Globus pallidus (tissue), 1 donor: ENCODE measurements around the gene DLGAP4.

Source experiments
- DNase-seq: peaks from one replicate; pipeline ENCODE4 v3.0.0-alpha.2; 2015; ENCODE audit warnings: low spot score

Gene DLGAP4

DNA sequence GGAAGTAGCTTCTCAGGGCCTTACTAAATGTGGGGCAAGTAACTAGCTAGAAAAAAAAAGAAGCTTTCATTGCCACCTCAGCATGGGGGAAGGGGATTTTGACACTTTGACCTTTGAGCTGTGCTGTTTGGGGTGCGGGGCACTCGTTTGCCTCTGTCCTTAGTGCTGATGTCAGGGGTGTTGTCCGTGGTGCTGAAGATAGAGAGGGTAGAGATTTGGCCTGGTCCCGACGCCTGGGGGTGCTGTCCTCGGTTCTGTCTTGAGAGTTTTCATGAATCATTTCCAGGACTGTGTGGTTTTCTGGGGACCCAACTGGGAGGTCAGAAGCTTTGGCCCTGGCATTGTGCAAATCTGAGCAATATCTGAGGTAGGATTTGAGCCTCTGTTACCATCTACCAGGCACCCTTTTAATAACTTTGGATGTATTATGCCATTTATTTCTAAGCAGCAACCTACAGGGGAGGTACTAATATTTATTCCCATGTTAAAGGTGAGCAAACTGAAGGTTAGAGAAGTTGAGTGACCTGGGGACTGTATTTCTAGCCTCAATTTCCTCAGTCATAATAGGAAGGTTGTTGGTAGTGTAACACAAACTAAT, 78.0 kb downstream of the DLGAP4 start:
- DNase-seq, result no peak

DNA sequence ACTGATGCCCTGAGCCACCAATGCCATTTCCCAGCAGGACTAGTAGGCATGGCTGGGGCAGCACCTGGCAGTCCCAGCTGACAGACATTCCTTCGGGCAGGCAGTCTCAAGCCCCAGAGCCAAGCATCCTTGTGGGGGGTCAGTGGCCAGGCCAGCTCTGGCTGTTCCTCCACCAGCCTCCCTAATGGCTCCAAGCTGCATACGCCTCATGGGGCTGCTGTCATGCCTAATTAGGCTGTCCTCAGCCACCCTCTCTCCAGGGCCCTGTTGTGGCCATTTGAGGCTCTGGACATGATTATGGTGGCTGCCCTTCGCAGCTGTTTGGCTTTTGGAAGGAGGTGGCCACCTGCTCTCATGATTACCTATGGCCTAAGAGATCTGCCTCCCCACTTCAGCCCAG, 79.4 kb downstream of the DLGAP4 start:
- DNase-seq, result no peak

DNA sequence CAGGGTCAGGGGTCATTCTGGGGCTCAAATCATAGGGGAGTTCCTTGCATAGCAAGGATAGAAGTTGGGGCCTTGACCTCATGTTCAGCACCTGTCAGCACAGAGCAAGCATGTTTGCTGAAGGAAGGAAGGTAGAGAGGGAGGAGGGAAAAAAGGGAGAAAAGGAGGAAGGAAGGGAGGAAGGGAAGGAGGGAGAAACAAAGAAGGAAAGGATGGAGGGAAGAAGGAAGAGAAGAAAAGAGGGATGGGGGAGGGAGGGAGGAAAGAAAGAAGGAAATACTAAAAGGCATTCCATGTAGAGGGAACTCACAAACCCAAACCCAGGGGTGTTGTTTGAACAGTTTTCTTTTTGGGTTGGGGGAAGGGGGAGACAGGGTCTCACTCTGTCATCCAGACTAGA, 80.1 kb downstream of the DLGAP4 start:
- DNase-seq, result no peak

DNA sequence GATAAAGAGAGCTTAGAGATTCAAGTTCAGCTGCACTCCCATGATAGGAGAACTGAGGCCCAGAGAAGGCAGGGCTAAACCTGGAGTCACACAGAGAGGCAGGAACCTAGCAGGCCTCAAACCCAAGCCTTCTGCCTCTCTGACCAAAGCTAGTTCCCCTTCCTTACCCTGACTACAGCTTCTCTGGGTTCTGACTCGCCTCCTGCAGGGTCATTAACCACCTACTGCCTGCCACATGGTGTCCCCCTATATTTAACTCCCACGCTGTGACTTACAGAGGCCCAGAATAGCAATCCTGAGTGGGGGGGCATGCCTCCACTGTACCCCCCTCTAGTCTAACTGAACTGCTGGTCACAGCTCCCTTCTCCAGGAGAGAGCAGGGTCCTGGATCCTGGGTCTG, 84.1 kb downstream of the DLGAP4 start:
- no peak for DNase-seq

DNA sequence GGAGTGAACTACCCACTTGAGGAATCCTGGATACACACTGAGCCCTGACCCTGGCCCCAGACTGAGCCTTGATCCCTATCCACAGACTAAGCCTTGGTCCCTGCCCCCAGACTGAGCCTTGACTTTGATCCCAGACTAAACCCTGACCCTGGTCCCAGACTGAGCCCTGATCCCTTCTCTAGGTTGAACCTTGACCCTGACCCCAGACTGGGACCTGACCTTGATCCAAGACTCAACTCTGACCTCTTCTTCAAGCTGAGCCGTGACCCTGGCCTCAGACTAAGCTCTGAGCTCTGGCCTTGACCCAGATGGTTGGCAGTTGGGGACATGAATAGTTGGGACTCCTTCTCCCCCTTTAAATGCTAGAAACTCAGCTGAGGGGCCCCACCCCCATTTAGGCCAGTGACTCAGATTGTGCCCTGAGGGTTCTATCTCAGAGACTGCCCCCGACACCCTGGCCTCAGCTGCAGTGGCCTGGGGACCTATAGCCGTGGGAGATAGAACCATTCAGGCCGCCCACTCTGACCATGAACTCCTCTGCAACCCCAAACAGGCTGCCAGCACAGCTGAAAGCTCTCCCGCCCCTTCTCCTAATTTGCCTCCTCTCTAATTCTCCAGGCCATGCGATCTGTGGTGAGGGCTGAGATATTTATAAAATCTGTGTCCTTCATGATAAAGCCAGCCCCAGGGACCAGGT, 84.7 kb downstream of the DLGAP4 start:
- no peak for DNase-seq

DNA sequence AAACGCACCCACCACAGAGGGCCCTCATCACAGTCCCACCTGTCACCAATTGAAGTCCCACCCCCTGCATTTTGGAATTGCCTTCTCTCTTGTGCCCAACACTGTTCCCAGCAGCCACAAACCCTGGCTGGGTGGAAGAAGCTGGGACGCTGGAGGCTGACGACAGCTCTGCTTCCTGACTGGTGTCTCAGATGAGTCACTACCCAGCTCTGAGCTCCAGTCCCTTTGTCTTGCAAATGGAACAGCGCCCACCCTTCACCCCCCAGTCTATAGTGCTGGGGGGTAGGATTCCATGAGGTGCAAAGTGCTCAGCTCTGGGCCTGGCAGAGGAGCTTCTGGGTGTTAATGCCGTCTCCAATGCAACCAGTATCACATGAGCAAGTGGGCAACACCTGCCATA, 85.3 kb downstream of the DLGAP4 start:
- DNase-seq, result no peak

DNA sequence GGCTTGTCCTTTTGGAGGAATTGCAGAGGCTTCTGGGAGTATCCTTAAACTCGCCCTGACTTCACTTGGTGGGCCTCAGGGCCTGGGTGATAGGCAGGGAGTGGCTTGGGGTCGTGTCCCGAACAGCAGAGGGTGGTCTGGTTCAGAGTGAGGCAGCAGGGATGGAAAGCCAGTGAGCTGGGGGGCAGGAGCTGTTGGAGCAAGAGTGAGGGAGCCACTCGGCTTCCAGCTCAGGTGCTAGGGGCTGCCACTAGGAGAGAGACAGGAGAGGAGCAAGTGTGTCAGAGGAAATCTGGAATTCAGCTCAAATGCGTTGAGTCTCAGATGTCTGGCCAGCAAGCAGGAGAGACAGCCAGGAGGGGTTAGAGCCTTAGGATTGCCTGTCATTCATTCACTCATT, 85.8 kb downstream of the DLGAP4 start:
- no peak for DNase-seq

DNA sequence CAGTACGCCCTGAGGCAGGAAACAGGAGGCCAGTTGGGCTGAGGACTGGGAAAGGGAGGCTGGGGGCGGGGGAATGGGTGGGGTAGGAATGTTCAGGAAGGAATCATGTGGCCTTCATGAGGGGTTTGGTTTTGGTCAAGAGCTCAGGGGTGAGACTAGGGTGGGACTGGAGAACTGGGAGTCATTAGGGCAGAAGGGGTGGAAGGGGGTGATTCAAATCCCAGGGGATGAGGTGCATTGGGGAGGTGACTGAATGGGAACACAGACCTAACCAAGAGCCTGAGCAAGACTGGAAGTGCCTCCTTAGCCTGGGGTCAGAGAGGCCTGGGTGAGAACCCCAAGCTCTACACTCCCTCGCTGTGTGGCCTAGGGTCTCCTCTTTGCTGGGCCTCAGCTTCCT, 86.8 kb downstream of the DLGAP4 start:
- no peak for DNase-seq

DNA sequence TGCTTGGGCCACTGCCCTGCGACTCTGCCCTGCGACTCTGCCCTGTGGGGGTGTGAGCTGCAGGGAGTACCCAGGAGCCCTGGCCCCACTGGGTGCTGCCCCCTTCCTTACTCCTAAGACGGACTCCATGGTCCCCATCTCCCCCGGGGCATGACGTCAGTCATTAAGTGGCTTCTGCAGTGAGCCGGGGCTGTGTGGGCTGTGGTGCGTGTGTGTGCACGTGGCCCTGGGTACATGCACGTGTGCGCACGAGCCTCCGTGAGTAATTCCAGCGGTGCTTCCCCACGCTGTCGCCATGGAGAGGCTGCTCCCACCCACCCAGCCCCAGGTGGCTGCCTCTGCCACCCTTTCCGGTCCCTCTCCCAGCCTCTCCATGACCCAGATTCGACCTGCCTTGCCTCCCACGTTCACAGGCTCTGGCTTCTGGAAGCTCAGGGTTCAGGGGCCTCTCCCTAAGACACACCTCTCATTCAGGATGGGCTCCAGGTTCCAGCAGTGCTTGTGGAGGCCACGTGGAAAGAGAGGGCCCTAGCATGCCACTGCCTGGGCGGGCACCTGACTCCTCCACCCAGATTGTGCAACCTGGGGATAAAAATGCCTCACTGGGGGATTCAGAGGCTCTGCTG, 88.3 kb downstream of the DLGAP4 start:
- no peak for DNase-seq

DNA sequence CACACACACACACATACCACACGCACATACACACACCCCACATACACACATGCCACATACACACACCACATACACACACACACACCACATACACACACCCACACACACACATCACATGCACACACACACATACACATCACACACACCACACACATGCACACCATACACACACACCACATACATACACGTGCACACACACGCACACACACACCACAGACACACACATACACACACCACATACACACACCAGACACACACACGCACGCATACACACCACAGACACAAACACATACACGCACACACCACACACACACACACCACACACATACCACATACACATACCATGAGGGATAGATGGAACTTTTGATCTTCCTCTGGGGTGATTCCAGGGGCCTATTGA, 90.2 kb downstream of the DLGAP4 start:
- DNase-seq, result no peak

DNA sequence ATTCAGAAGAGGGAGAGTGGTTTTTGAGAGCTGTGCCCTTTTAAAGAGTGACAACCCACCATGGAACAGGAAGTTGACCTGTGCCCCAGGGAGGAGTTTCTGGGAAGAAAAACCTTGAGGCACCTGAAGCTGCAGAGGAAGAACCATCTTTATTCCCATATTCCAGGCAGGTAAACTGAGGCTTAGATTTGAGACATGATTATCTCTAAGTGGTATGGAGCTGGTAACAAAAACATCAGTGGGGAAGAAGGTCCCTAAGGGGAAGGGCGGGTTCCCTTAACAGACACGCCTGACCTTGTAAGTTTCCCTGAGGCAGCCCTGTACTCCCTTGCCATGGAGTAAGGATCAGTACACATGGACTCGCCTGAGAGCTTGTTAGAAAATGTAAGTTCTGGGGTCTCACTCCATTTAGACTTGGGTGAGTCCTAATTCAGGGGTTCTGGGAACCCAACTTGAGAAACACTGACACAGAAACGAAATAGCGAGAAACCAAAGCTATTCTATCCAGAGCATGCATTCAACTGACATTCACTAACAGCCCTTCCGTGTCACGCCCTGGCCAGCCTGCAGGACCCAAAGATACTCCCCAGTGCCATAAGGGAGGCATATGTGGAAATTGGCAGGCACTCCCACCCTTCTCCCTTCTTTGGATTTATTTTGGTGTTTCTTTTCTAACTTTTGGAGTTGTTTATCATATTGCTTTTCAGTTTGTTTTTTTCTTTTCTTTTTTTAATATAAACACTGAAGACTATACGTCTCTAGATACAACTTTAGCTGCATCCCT, 90.9 kb downstream of the DLGAP4 start:
- no peak for DNase-seq

DNA sequence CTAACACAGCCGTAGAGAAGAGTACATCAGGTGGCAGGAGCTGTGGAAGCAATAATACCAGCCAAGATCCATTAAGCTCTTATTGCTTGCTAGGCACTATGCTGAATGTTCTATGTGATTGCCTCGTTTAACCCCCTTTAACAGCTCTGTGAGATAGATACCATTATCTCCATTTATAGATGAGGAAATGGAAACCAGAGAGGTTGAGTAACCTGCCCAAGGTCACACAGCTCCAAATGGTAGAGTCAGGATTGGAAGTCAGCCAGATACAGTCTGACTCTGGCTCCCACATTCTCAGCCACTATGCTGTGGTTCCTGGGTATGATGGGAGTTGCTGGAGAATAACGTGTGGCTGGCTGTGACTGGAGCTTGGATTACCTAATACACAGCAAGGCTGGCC, 92.4 kb downstream of the DLGAP4 start:
- DNase-seq, result no peak

DNA sequence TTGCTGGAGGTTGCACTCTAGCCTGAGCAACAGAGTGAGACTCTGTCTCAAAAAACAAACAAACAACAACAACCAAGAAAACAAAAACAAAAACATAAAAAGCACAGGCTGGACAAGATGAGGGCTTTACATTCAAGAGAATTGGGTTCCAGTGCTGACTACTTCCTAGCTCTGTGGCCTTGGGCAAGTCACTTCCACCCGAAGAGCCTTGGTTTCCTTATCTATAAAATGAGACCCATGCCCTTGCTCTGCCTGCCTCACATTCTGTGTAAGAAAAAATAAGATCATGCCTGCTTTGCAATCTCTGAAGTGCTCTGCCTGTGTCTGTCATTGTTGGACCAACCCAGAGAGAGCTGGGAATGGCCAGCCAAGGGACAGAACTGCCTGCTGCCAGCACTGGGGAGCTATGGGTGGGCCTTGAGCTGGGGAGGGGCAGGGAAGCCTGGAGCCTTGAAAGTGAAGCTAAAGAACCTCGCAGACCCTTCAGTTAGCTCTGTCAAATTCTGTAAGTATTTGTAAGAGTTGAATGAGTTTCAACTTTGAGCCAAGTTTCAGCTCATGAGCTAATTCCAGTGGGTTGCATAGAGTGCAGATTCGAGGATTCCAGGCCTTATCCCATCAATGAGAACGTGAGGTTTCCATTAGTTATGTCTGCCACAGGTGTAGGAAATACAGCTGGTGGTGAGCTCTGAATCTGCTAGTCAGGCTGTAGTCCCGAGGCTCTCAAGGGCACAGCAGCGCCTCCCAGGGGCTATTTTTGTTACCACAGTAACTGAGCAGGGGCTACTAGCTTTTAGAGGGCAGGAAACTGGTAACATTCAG, 93.2 kb downstream of the DLGAP4 start:
- peak; percentile 64 for DNase-seq

DNA sequence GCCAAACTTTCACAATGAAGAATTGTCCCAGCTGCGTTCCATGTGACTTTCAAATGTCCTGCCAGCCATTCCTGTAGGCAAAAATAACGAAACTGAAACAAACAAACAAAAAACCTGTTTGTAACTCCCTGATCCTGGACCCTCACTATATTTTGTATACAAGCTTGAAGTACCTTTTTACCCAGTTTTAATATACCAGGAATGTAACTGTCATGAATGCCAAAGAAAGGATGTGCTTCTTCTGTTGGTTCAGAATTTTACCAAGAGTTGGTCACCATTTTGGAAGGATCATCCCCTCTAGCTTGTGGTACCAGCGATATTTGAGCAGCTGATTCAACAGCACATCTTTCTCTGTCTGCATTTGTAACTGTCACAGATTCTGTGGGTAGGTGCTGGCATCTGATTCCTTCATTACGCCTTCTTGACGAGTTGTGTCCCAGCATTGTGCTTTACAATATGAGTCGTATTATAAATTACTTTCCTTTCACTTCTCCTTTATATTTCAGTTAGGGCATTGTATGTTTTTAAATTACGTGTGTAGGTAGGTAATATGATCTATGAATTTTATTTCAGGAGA, 93.9 kb downstream of the DLGAP4 start:
- no peak for DNase-seq

DNA sequence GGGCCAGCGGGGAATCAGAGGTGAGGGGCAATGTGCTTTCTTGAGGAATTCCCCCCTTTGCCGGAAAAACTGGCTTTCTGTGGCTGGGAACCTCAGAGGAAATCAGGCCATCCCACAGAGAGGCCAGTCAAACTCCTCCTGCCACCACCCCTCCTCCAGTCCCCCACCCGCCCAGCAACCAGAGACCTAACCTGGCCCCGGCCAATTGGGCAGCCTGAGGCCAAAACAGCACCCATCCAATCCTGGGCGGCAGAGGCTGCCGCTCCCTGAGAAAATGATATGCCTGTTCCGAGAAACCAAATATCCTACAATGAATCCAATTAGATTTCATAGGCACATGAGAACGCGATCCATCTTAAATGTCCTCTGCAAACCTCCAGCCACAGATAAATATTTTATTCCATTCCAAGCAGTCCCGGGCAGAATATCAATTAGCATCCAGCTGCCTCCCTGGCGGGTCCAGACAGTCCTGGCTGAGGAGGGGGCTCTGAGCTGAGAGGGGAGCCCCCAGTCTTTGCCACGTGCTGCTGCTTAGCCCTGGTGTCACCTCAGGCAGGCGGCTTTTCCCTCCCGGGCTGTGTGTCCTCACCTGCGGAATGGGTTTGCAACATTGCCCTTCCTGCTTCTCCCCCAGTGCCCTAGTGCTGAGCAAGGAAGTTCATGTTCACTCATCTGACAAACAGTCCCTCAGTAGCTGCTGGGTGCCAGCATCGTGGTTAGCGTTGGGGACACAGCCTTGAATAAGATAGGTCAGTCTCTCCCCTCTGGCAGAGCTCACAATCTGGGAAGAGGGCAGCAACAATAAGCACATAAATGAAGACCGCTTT, 95.0 kb downstream of the DLGAP4 start:
- DNase-seq, result peak; percentile 10

DNA sequence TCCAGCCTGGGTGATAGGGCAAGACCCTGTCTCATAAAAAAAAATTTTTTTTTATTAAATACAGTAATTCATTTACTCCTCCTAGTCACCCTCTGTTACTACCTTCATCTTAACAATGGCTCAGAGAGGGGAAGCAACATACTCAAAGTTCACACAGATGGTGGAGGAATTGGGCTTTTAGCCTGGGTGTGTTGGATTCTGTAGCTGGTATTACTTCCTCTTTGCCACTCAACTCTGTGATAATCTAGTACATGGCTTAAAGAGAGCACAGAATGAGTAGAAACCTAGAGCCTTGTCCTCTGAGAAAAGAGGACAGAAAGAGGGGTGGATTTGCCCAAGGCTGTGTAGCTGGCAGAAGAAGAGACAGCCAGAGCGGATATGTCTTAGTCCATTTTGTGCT, 96.6 kb downstream of the DLGAP4 start:
- no peak for DNase-seq

DNA sequence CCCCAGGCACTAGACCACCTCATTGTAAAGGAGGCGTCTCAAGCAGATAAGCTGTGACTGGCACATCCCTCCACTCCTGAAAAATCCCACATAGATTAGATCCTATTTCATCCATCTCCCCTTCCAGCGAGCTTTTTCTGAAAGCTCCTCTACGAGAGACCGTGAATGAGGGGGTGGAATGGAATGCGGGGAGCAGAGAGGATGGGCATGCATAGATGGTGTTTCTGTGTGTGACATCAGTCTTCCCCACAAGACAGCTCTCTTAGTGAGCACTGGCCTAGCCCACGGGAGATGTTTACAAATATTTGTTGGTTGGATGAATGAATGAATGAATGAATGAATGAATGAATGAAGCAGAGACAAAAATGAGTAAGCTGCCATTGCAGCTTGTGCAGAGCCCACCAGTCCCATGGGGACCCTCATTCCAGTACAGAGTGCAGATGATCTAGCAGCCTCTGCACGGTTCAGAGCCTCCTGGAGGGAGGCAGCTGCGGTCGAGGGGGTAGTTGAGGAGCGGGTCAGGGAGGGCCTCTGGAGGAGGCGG, 98.4 kb downstream of the DLGAP4 start:
- no peak for DNase-seq

DNA sequence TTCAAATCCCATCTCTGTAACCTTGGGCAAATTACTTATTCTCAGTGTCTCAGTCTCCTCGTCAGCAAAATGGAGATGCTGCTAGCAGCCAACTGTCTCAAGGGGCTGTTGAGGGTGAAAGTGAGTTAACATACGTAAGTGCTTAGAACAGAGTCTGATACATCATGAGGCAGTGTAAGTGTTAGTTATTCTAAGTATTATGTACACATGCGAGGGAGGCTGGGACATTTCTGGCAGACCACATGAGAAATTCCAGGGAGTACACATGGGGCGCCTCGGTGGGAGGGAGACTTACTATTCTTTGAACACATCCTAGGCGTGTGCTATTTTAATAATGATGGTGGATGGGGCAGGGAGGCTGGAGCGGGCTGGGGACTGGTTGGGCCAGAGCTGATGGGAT, 99.1 kb downstream of the DLGAP4 start:
- DNase-seq, result no peak

DNA sequence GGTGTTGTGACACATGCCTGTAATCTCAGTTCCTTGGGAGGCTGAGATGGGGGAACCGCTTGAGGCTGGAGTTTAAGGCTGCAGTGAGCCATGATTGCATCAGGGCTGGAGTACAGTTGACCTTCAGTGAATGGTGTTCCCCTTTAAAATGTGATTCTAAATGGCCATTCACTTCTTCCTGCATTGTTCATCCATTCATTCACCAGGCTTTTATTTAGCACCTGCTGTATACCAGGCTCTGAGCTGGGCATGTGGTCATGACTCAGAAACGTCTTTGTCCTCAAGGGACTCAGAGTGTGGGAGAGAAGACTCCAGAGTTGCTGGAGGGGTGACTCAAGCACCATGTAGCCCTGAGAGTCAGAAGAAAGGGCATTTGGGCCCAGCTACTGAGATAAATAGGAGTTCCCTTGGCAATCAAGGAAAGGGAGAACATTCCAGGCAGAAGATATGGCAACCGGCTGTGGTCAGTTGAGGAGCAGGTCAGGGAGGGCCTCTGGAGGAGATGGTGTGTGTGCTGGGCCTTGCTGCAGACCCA, 101.1 kb downstream of the DLGAP4 start:
- DNase-seq, result no peak

DNA sequence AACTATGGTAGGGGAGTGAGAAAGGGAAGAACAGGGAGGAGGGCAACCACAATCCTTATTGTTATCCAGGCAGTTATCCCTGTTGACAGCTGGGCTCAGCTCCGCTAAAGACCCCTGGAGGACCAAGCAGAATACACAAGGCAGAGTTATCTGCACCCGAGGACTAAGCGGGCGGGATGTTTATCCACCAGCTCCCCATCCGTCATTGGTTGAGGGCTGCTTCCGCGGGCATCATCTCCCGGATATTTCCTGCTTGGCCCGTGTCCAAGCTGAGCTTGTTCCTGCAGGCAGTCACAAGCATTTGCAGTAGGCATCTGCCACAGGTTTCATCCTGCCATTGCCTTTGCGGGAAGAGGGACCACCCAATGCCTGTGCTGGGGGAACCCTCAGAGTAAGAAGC, 102.1 kb downstream of the DLGAP4 start:
- no peak for DNase-seq
